Skin of body (tissue), 2 donors: Measurements from ENCODE around the gene HS1BP3. TPM values are rescaled to one million over a fixed set of nuclear protein-coding genes. Genes with fewer than 3 reads are reported as not detected.

Source experiments
- DNase-seq: peaks from one replicate; lab custom pipeline; 2025; lab: John Stamatoyannopoulos, UW
- total RNA-seq: library from RNA; depleted of rRNA; stranded (reverse); fragments of >200 nt; gene quantifications from one replicate; pipeline ENCODE4 v1.2.3, GENCODE V29; 2014

The HS1BP3 gene
- total RNA-seq, 1 donor from 2014 or later, result 13.5 TPM

- no peak for DNase-seq
These were observed 12.5 kb upstream of the HS1BP3 start for GRCh38 chr2:20663196-20664070.

GRCh38 chr2:20662308-20662937, 11.5 kb upstream of the HS1BP3 start:
- DNase-seq, result no peak

- DNase-seq, result peak; percentile 72
These were observed 10.8 kb upstream of the HS1BP3 start for GRCh38 chr2:20661421-20662307.

- no peak for DNase-seq
These were observed 9.9 kb upstream of the HS1BP3 start for GRCh38 chr2:20660506-20661420.

- no peak for DNase-seq
These were observed 6.8 kb upstream of the HS1BP3 start for GRCh38 chr2:20657522-20658235.

- DNase-seq, result no peak
These were observed 5.7 kb upstream of the HS1BP3 start for GRCh38 chr2:20656561-20656960.

- no peak for DNase-seq
These were observed 3.6 kb upstream of the HS1BP3 start for GRCh38 chr2:20654535-20654813.

GRCh38 chr2:20653695-20654534, 3.0 kb upstream of the HS1BP3 start:
- no peak for DNase-seq

GRCh38 chr2:20652673-20653575, 2.0 kb upstream of the HS1BP3 start:
- DNase-seq, result no peak

GRCh38 chr2:20652141-20652540, 1.2 kb upstream of the HS1BP3 start:
- DNase-seq, result no peak

GRCh38 chr2:20651731-20652099, 817 bp upstream of the HS1BP3 start:
- DNase-seq, result no peak

GRCh38 chr2:20650393-20650876, 463 bp downstream of the HS1BP3 start:
- peak; percentile 35 for DNase-seq

- peak; percentile 13 for DNase-seq
These were observed 922 bp downstream of the HS1BP3 start for GRCh38 chr2:20649976-20650375.

- DNase-seq, result no peak
These were observed 1.3 kb downstream of the HS1BP3 start for GRCh38 chr2:20649576-20649975.

GRCh38 chr2:20648831-20649230, 2.1 kb downstream of the HS1BP3 start:
- no peak for DNase-seq

- DNase-seq, result no peak
These were observed 2.7 kb downstream of the HS1BP3 start for GRCh38 chr2:20648206-20648605.

- DNase-seq, result no peak
These were observed 3.2 kb downstream of the HS1BP3 start for GRCh38 chr2:20647738-20648137.

- DNase-seq, result no peak
These were observed 3.7 kb downstream of the HS1BP3 start for GRCh38 chr2:20647211-20647610.
